ENCODE data around the gene ENO3. TPM values are rescaled to one million over a fixed set of nuclear protein-coding genes. Genes with fewer than 3 reads are reported as not detected.
A peak's percentile ranks its signal among the peaks of the same experiment; 100 is the strongest.

Gene ENO3
- total RNA-seq, 3 donors from 2014 or later = 8.6 to 12.4 (median 10.1) TPM

GRCh38 chr17:4949321-4950074, 1.4 kb upstream of the ENO3 start:
- H3K4me1 ChIP-seq (ENCODE audit: low read depth) = peaks cover 33% of the 10 kb centered on the region
- ATAC-seq (peak; percentile 54), DNase-seq (peak; percentile 88 to 94 (median 91))
- no peaks in the 10 kb centered on the region for H3K36me3 ChIP-seq (ENCODE audit: low read depth)
- TF ChIP-seq, protein P1, sequence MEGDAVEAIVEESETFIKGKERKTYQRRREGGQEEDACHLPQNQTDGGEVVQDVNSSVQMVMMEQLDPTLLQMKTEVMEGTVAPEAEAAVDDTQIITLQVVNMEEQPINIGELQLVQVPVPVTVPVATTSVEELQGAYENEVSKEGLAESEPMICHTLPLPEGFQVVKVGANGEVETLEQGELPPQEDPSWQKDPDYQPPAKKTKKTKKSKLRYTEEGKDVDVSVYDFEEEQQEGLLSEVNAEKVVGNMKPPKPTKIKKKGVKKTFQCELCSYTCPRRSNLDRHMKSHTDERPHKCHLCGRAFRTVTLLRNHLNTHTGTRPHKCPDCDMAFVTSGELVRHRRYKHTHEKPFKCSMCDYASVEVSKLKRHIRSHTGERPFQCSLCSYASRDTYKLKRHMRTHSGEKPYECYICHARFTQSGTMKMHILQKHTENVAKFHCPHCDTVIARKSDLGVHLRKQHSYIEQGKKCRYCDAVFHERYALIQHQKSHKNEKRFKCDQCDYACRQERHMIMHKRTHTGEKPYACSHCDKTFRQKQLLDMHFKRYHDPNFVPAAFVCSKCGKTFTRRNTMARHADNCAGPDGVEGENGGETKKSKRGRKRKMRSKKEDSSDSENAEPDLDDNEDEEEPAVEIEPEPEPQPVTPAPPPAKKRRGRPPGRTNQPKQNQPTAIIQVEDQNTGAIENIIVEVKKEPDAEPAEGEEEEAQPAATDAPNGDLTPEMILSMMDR (IDR thresholded peaks at IDR 0.05) = no peak
- H3K4me3 ChIP-seq = peak overlapping the region; percentile 98
- intact Hi-C loops (cut with DNase I, micrococcal nuclease) = no loop called here
- no peaks in the 10 kb centered on the region for H3K9me3 ChIP-seq

GRCh38 chr17:4950075-4950745, 709 bp upstream of the ENO3 start:
- Histone ChIP-seq H3K4me1 (ENCODE audit: low read depth) (peaks cover 29% of the 10 kb centered on the region), H3K36me3 (ENCODE audit: low read depth) (no peaks in the 10 kb centered on the region), H3K4me3 (peak overlapping the region; percentile 22), H3K9me3 (no peaks in the 10 kb centered on the region)
- peak; percentile 79 to 89 (median 86) for DNase-seq
- TF ChIP-seq, protein P1 (IDR thresholded peaks at IDR 0.05) = no peak
- ATAC-seq = peak; percentile 2
- intact Hi-C loops (cut with DNase I, micrococcal nuclease) = no loop called here

DNA sequence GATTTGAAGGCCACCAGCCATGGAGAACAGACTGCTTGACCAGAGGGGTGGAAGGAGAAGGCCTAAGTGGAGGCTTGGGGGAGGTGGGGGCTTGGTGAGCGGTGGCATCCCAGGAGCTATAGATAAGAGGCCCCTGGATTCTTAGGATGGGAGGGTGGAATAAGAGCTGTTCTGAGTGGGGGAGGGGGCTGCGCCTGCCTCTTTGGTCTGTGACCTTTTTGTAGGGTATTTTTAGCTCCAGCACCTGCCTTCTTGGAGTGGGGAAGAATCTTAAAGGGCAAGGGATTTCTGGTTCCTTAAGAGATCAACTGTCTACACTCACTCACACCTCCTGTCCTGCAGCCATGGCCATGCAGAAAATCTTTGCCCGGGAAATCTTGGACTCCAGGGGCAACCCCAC, 567 bp downstream of the ENO3 start:
- Histone ChIP-seq H3K4me1 (ENCODE audit: low read depth) (peaks cover 18% of the 10 kb centered on the region), H3K9me3 (no peaks in the 10 kb centered on the region), H3K36me3 (ENCODE audit: low read depth) (no peaks in the 10 kb centered on the region), H3K4me3 (no peak overlapping the region)
- DNase-seq (no peak), ATAC-seq (no peak)
- intact Hi-C loops (cut with DNase I, micrococcal nuclease) = no loop called here
- TF ChIP-seq, protein P1 (IDR thresholded peaks at IDR 0.05) = no peak

DNA sequence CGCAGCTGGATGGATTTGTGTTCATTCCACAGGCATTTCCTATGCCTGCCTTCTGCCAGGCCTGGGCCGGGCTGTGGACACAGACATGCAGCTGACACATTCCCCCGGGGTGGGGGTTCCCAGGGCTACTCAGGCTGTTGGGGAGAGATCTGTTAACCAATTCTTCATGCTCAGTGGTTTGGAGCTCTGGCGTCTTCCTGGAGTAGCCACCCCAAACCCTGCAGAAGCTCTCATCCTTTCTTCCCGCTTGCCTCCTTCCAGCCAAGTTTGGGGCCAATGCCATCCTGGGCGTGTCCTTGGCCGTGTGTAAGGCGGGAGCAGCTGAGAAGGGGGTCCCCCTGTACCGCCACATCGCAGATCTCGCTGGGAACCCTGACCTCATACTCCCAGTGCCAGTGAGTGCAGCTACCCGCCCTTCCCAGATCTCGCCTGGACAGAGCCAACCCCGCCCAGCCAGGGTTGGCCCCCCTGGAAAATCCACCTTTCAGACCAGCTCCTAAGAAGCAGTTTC, 2.6 kb downstream of the ENO3 start:
- no peaks in the 10 kb centered on the region for H3K36me3 ChIP-seq (ENCODE audit: low read depth)
- H3K4me1 ChIP-seq (ENCODE audit: low read depth) = peaks cover 12% of the 10 kb centered on the region
- H3K9me3 ChIP-seq = no peaks in the 10 kb centered on the region
- ATAC-seq (no peak), DNase-seq (no peak)
- TF ChIP-seq, protein P1 (IDR thresholded peaks at IDR 0.05) = no peak
- intact Hi-C loops (cut with DNase I, micrococcal nuclease) = no loop called here
- no peak overlapping the region for H3K4me3 ChIP-seq

DNA sequence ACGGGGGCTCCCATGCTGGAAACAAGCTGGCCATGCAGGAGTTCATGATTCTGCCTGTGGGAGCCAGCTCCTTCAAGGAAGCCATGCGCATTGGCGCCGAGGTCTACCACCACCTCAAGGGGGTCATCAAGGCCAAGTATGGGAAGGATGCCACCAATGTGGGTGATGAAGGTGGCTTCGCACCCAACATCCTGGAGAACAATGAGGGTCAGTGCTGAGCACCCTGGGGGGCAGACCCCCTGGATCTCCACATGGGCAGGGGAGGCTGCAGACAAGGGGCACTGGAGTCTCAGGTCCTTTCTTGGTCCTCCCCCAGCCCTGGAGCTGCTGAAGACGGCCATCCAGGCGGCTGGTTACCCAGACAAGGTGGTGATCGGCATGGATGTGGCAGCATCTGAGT, 4.2 kb downstream of the ENO3 start:
- Histone ChIP-seq H3K4me3 (no peak overlapping the region), H3K36me3 (ENCODE audit: low read depth) (no peaks in the 10 kb centered on the region), H3K4me1 (ENCODE audit: low read depth) (peaks cover 20% of the 10 kb centered on the region), H3K9me3 (no peaks in the 10 kb centered on the region)
- no peak for DNase-seq
- intact Hi-C loops (cut with DNase I, micrococcal nuclease) = no loop called here
- TF ChIP-seq, protein P1 (IDR thresholded peaks at IDR 0.05) = no peak
- no peak for ATAC-seq
